Loucy (cell line): ENCODE data around the gene GRPEL2.

ENCODE experiments used
- EZH2phosphoT487 ChIP-seq: fragments of 200-600 bp; IDR thresholded peaks from 2 replicates; pipeline ENCODE4 v1.6.1; 2018; ENCODE audit warnings: antibody characterized with exemption, mild to moderate bottlenecking, moderate library complexity, borderline replicate concordance
- TF ChIP-seq, protein P1 (sequence below): fragments of 200-600 bp; sonication (generic); conservative IDR thresholded peaks from 2 replicates; pipeline ENCODE4 v1.5.1; 2014; ENCODE audit warnings: mild to moderate bottlenecking, antibody characterized with exemption, low read length

DNA sequence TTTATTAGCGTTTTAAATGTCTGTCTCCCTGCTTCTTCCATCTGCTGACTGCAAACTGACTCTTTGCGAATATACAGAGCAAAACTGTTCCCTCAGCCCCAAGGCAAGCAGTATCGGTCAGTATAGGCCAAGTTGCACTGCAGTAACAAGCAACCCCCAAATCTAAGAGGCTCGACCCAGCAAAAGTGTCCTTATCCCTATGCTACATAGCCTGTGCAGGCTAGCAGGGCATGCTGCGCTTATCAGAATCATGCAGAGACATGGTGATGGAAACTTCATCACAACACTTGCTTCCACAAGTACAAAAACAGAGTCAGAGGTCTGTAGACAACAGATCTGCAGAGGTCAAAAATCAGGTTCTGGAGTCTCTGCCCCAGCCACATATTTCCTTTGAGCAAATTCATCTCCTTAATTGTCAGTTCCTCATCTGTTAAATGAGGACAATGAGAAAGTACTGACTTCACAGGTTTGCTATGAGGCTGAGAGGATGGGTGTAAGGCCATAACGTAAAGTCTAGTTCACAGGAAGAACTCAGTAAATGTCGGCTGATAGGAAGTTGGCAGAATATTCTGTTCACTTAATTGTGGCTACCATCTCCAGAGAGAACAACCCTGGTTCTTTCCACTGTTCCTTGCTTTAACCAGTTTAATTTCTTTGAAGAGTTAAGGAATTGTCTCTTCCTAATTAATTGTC, 43.3 kb downstream of the GRPEL2 start:
- TF ChIP-seq, protein P1, sequence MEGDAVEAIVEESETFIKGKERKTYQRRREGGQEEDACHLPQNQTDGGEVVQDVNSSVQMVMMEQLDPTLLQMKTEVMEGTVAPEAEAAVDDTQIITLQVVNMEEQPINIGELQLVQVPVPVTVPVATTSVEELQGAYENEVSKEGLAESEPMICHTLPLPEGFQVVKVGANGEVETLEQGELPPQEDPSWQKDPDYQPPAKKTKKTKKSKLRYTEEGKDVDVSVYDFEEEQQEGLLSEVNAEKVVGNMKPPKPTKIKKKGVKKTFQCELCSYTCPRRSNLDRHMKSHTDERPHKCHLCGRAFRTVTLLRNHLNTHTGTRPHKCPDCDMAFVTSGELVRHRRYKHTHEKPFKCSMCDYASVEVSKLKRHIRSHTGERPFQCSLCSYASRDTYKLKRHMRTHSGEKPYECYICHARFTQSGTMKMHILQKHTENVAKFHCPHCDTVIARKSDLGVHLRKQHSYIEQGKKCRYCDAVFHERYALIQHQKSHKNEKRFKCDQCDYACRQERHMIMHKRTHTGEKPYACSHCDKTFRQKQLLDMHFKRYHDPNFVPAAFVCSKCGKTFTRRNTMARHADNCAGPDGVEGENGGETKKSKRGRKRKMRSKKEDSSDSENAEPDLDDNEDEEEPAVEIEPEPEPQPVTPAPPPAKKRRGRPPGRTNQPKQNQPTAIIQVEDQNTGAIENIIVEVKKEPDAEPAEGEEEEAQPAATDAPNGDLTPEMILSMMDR: no peak
- TF ChIP-seq EZH2phosphoT487: no peak
